ENCODE results near the gene ELF5. TPM values are rescaled to one million over a fixed set of nuclear protein-coding genes. Genes with fewer than 3 reads are reported as not detected.

The ELF5 gene
- total and polyA plus RNA-seq, 4 donors = 0.06 to 0.37 (median 0.08) TPM; not detected in 1

GRCh38 chr11:34560511-34560910 is 46.9 kb upstream of the ELF5 start:
- no peak overlapping the region for H3K4me3 ChIP-seq (ENCODE audit: low read depth in 1 of 3, low read length in 3 of 3)
- H3K9me3 ChIP-seq (ENCODE audit: control insufficient read depth in 4 of 4, low read length in 3 of 4) = no peaks in the 10 kb centered on the region
- H3K27me3 ChIP-seq (ENCODE audit: control insufficient read depth in 4 of 4, insufficient read depth in 4 of 4, low read length in 3 of 4) = no peaks in the 10 kb centered on the region
- peaks cover 0 to 8% (median 2%) of the 10 kb centered on the region in 4 donors for H3K4me1 ChIP-seq (ENCODE audit: control insufficient read depth in 4 of 4, insufficient read depth in 4 of 4, low read length in 3 of 4)
- DNase-seq (ENCODE audit: low spot score) = no peak
- WGBS = 77% methylated on average over 4 of the region's 4 CpGs
- H3K36me3 ChIP-seq (ENCODE audit: control insufficient read depth in 4 of 4, insufficient read depth in 3 of 4, low read depth in 1 of 4, low read length in 3 of 4) = no peaks in the 10 kb centered on the region
- TF ChIP-seq RAD21 (IDR thresholded peaks at IDR 0.05) = no peak
- no peak for TF ChIP-seq FOXA1 (IDR thresholded peaks at IDR 0.05)
- TF ChIP-seq ATF3 (IDR thresholded peaks at IDR 0.05) = no peak
- TF ChIP-seq HNF4G (IDR thresholded peaks at IDR 0.05) = no peak
- TF ChIP-seq MAX (IDR thresholded peaks at IDR 0.05) = no peak
- no peak for TF ChIP-seq GABPA (IDR thresholded peaks at IDR 0.05 in 1 of 2, conservative IDR thresholded peaks at IDR 0.05 in 1 of 2)
- TF ChIP-seq RXRA (IDR thresholded peaks at IDR 0.05) = no peak
- TF ChIP-seq ZBTB33 (IDR thresholded peaks at IDR 0.05) = no peak
- no peak for TF ChIP-seq TAF1 (conservative IDR thresholded peaks at IDR 0.05)
- TF ChIP-seq SP1 (IDR thresholded peaks at IDR 0.05) = no peak
- no peak for TF ChIP-seq NR2F2 (IDR thresholded peaks at IDR 0.05)
- no peak overlapping the region for H3K9ac ChIP-seq (ENCODE audit: low read depth in 1 of 2, low read length in 2 of 2)
- H3K27ac ChIP-seq (ENCODE audit: low read depth in 1 of 2, low read length in 2 of 2) = no peak overlapping the region

- 85% methylated on average over 4 of the region's 4 CpGs for WGBS
- no peak for DNase-seq (ENCODE audit: low spot score)
- Histone ChIP-seq H3K27ac (ENCODE audit: low read depth in 1 of 2, low read length in 2 of 2) (no peak overlapping the region), H3K36me3 (ENCODE audit: control insufficient read depth in 4 of 4, insufficient read depth in 3 of 4, low read depth in 1 of 4, low read length in 3 of 4) (no peaks in the 10 kb centered on the region), H3K9ac (ENCODE audit: low read depth in 1 of 2, low read length in 2 of 2) (no peak overlapping the region), H3K9me3 (ENCODE audit: control insufficient read depth in 4 of 4, low read length in 3 of 4) (no peaks in the 10 kb centered on the region), H3K27me3 (ENCODE audit: control insufficient read depth in 4 of 4, insufficient read depth in 4 of 4, low read length in 3 of 4) (no peaks in the 10 kb centered on the region), H3K4me1 (ENCODE audit: control insufficient read depth in 4 of 4, insufficient read depth in 4 of 4, low read length in 3 of 4) (no peaks in the 10 kb centered on the region), H3K4me3 (ENCODE audit: low read depth in 1 of 3, low read length in 3 of 3) (no peak overlapping the region)
- TF ChIP-seq HNF4G (IDR thresholded peaks at IDR 0.05) (no peak), JUND (IDR thresholded peaks at IDR 0.05) (no peak), FOXA1 (IDR thresholded peaks at IDR 0.05) (no peak), EGR1 (IDR thresholded peaks at IDR 0.05; ENCODE audit: low read depth in 2 of 2) (no peak), HNF4A (conservative IDR thresholded peaks at IDR 0.05) (no peak), CTCF (IDR thresholded peaks at IDR 0.05; ENCODE audit: low read depth, low read length, missing input control) (no peak), ATF3 (IDR thresholded peaks at IDR 0.05) (no peak), SP1 (IDR thresholded peaks at IDR 0.05) (no peak), RAD21 (IDR thresholded peaks at IDR 0.05) (no peak), RXRA (IDR thresholded peaks at IDR 0.05) (no peak)
These were observed 45.1 kb upstream of the ELF5 start for GRCh38 chr11:34558673-34559072.
